IMR-90 (cell line): ENCODE data around the gene GJA8. TPM values are rescaled to one million over a fixed set of nuclear protein-coding genes. Genes with fewer than 3 reads are reported as not detected.
"Not testable (repeated sequence)": the region's sequence is repeated elsewhere in the genome, so short reads cannot be mapped to it uniquely, and the experiment has no call there.

ENCODE experiments used
- ATAC-seq: fragments of 200-7000 bp; cut with Tn5 transposase; 2 replicates; pipeline ENCODE4 v1.9.1; 2020; ENCODE audit warnings: low read depth, mild to moderate bottlenecking, moderate library complexity
- BruUV-seq: library from RNA; stranded (reverse); fragments of 400-500 nt; replicated peaks from 2 replicates; lab custom pipeline; 2021; lab: Mats Ljungman, UMichigan
- CTCF ChIA-PET: fragments of 300-600 bp; formaldehyde crosslinking; extraction: SDS; loops from one replicate; lab custom pipeline; 2021; ENCODE audit warnings: antibody characterized with exemption; lab: Yijun Ruan, JAX
- POLR2A ChIA-PET: fragments of 300-600 bp; sonication (Branson Sonifier 250); formaldehyde crosslinking; loops from one replicate; lab custom pipeline; 2022; ENCODE audit warnings: antibody characterized with exemption; ENCODE audit not compliant: unreplicated experiment; lab: Charles Lee
- DNase-seq: peaks from one replicate; pipeline ENCODE4 v3.0.0; 2013
- H2AFZ ChIP-seq: replicated peaks from 2 replicates; pipeline ENCODE3; 2013; ENCODE audit warnings: low read length, mild to moderate bottlenecking; ENCODE audit not compliant: poor library complexity
- H2AK5ac ChIP-seq: 2 replicates; pipeline ENCODE4 v1.6.1; 2013; ENCODE audit warnings: low read depth, low read length, inconsistent platforms
- H2AK9ac ChIP-seq: replicated peaks from 2 replicates; pipeline ENCODE3; 2013; ENCODE audit warnings: mild to moderate bottlenecking, low read depth, low read length, moderate library complexity; ENCODE audit not compliant: poor library complexity
- H2BK120ac ChIP-seq: 2 replicates; pipeline ENCODE4 v1.6.1; 2013; ENCODE audit warnings: low read depth, low read length, inconsistent platforms
- H2BK15ac ChIP-seq: 3 replicates; pipeline ENCODE4 v1.6.1; 2013; ENCODE audit warnings: low read depth, low read length, inconsistent platforms
- H2BK20ac ChIP-seq: 2 replicates; pipeline ENCODE4 v1.6.1; 2013; ENCODE audit warnings: low read depth, mild to moderate bottlenecking, inconsistent platforms, low read length, moderate library complexity
- H2BK5ac ChIP-seq: 2 replicates; pipeline ENCODE4 v1.6.1; 2013; ENCODE audit warnings: mild to moderate bottlenecking, low read depth, low read length, inconsistent platforms; ENCODE audit not compliant: poor library complexity, severe bottlenecking
- H3K14ac ChIP-seq: replicated peaks from 2 replicates; pipeline ENCODE4 v1.6.1; 2013; ENCODE audit warnings: low read depth, low read length, inconsistent platforms
- H3K18ac ChIP-seq: 2 replicates; pipeline ENCODE4 v1.6.1; 2013; ENCODE audit warnings: low read depth, low read length, control low read depth
- H3K23ac ChIP-seq: 2 replicates; pipeline ENCODE4 v1.6.1; 2013; ENCODE audit warnings: low read depth, low read length, inconsistent platforms
- H3K27ac ChIP-seq: 2 replicates; pipeline ENCODE4 v1.5.1; 2013; ENCODE audit warnings: mild to moderate bottlenecking, control low read depth, low read length; ENCODE audit not compliant: insufficient read depth
- H3K27me3 ChIP-seq: 2 replicates; pipeline ENCODE4 v1.6.1; 2013; ENCODE audit warnings: low read length; ENCODE audit not compliant: control insufficient read depth, insufficient read depth
- H3K36me3 ChIP-seq: 2 replicates; pipeline ENCODE4 v1.6.1; 2013; ENCODE audit warnings: low read length, mixed read lengths; ENCODE audit not compliant: control insufficient read depth, insufficient read depth
- H3K4ac ChIP-seq: 2 replicates; pipeline ENCODE4 v1.6.1; 2013; ENCODE audit warnings: low read depth, low read length, inconsistent platforms
- H3K4me1 ChIP-seq: 2 replicates; pipeline ENCODE4 v1.6.1; 2013; ENCODE audit warnings: low read length, mixed read lengths; ENCODE audit not compliant: control insufficient read depth, insufficient read depth
- H3K4me2 ChIP-seq: 2 replicates; pipeline ENCODE4 v1.6.1; 2013; ENCODE audit warnings: low read depth, mild to moderate bottlenecking, control low read depth, low read length, moderate library complexity
- H3K4me3 ChIP-seq: 2 replicates; pipeline ENCODE4 v1.5.1; 2013; ENCODE audit warnings: low read depth, mild to moderate bottlenecking, control low read depth, low read length, moderate library complexity; ENCODE audit not compliant: insufficient read depth
- H3K56ac ChIP-seq: 2 replicates; pipeline ENCODE4 v1.6.1; 2013; ENCODE audit warnings: low read length, inconsistent platforms; ENCODE audit not compliant: insufficient read depth; ENCODE audit errors: extremely low read depth
- H3K79me1 ChIP-seq, 2 experiments: 2 replicates each; pipeline ENCODE4 v1.6.1; 2013; ENCODE audit warnings: low read length in 2 of 2, inconsistent platforms in 1 of 2, low read depth in 1 of 2
- H3K9ac ChIP-seq: 2 replicates; pipeline ENCODE4 v1.6.1; 2013; ENCODE audit warnings: low read depth, low read length, control low read depth
- H3K9me1 ChIP-seq: 2 replicates; pipeline ENCODE4 v1.6.1; 2013; ENCODE audit warnings: low read length, inconsistent platforms; ENCODE audit not compliant: insufficient read depth
- H3K9me3 ChIP-seq: 2 replicates; pipeline ENCODE4 v1.6.1; 2013; ENCODE audit warnings: low read length; ENCODE audit not compliant: control insufficient read depth, insufficient read depth
- H4K20me1 ChIP-seq: 2 replicates; pipeline ENCODE4 v1.6.1; 2013; ENCODE audit warnings: low read length, inconsistent platforms; ENCODE audit not compliant: insufficient read depth
- H4K5ac ChIP-seq: 2 replicates; pipeline ENCODE4 v1.6.1; 2013; ENCODE audit warnings: mild to moderate bottlenecking, low read depth, low read length, control low read depth
- H4K8ac ChIP-seq, 2 experiments: 2 replicates each; pipeline ENCODE4 v1.6.1; 2013; ENCODE audit warnings: low read depth in 2 of 2, low read length in 2 of 2, control low read depth in 1 of 2, inconsistent platforms in 1 of 2
- H4K91ac ChIP-seq: 2 replicates; pipeline ENCODE4 v1.6.1; 2013; ENCODE audit warnings: low read depth, low read length, inconsistent platforms; ENCODE audit not compliant: insufficient read depth
- WGBS, 2 experiments: methylation state at CpG; one replicate each; pipeline versions ENCODE4 v1.1.5 to v1.1.7; 2013; ENCODE audit warnings: missing lambda C conversion rate in 2 of 2; ENCODE audit not compliant: insufficient read length in 1 of 2; ENCODE audit errors: extremely low coverage in 2 of 2; 5-methylcytosine and 5-hydroxymethylcytosine counted together
- dilution Hi-C: fragments of 300-500 bp; cut with HindIII; formaldehyde crosslinking; loops from one replicate; pipeline ENCODE4 v1.14.3; 2018; ENCODE audit warnings: low sequenced_read_pairs; ENCODE audit not compliant: unreplicated experiment
- in situ Hi-C: fragments of 300-500 bp; cut with MboI; formaldehyde crosslinking; loops from 3 replicates; pipeline ENCODE4 v1.14.3; 2019; ENCODE audit warnings: low sequenced_read_pairs, inconsistent platforms, mixed read lengths
- intact Hi-C: fragments of 100-400 bp; cut with micrococcal nuclease; formaldehyde crosslinking; loops from 2 replicates; pipeline ENCODE4 v1.10.0; 2022
- polyA plus RNA-seq, 3 experiments: library from polyadenylated mRNA; depleted of rRNA; stranded (reverse); fragments of >200 nt; gene quantifications; 2 replicates each; pipeline ENCODE4 v1.2.3, GENCODE V29; 2012; ENCODE audit warnings: low replicate concordance in 1 of 3
- total RNA-seq: library from RNA; depleted of rRNA; stranded (reverse); fragments of >200 nt; gene quantifications from 2 replicates; pipeline ENCODE4 v1.2.3, GENCODE V29; 2012

GJA8 gene
- total and polyA plus RNA-seq, 2 of the 4 experiments (the other 2 are of a cell fraction): not detected

DNA sequence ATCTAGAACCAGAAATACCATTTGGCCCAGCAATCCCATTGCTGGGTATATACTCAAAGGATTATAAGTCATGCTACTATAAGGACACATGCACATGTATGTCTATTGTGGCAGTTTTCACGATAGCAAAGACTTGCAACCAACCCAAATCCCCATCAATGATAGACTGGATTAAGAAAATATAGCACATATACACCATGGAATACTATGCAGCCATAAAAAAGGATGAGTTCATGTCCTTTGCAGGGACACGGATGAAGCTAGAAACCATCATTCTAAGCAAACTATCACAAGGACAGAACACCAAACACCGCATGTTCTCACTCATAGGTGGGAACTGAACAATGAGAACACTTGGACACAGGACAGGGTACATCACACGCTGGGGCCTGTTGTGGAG lies 35.4 kb upstream of the GJA8 start:
- H3K36me3 ChIP-seq, H3K27me3 ChIP-seq, BruUV-seq, H2BK20ac ChIP-seq, H3K4me2 ChIP-seq, H3K14ac ChIP-seq, H2AFZ ChIP-seq, H2AK9ac ChIP-seq, H3K4me3 ChIP-seq, H3K9ac ChIP-seq, CTCF ChIA-PET, H2AK5ac ChIP-seq, H3K18ac ChIP-seq, in situ Hi-C loops, DNase-seq, H3K56ac ChIP-seq, H4K20me1 ChIP-seq, H4K91ac ChIP-seq, H4K5ac ChIP-seq, ATAC-seq, H3K23ac ChIP-seq, POLR2A ChIA-PET, H2BK5ac ChIP-seq, H3K4ac ChIP-seq, H4K8ac ChIP-seq, H2BK120ac ChIP-seq, intact Hi-C loops, H3K4me1 ChIP-seq, dilution Hi-C loops, H3K9me1 ChIP-seq, H3K79me1 ChIP-seq, H3K27ac ChIP-seq, H3K9me3 ChIP-seq, H2BK15ac ChIP-seq: not testable (repeated sequence)
- no CpG with 5 or more reads among the region's 4 CpGs for WGBS, 2 experiments
